ENCODE results near the gene AMIGO3. TPM values are rescaled to one million over a fixed set of nuclear protein-coding genes. Genes with fewer than 3 reads are reported as not detected.
A peak's percentile ranks its signal among the peaks of the same experiment; 100 is the strongest.
"Not testable (repeated sequence)": the region's sequence is repeated elsewhere in the genome, so short reads cannot be mapped to it uniquely, and the experiment has no call there.

The AMIGO3 gene
- total and polyA plus RNA-seq, 2 donors (not counting 1 experiment from before 2014, with no cell fraction given): 11.1 TPM; not detected in 1

GRCh38 chr3:49686346-49686745, 33.1 kb downstream of the AMIGO3 start:
- H3K4me1 Mint-ChIP-seq: peaks cover 36% of the 10 kb centered on the region
- peaks cover 0 to 18% of the 10 kb centered on the region in 2 experiments for H3K36me3 ChIP-seq (replicated peaks in 1 of 2; ENCODE audit: control extremely low read depth in 1 of 2, control insufficient read depth in 1 of 2, extremely low read depth in 1 of 2, insufficient read depth in 2 of 2, low read length in 1 of 2)
- WGBS (ENCODE audit: insufficient coverage): 4% methylated on average over 20 of the region's 29 CpGs
- DNase-seq (peak; percentile 54), ATAC-seq (ENCODE audit: low read depth) (peak; percentile 18)
- POLR2A ChIA-PET; intact Hi-C loops (cut with micrococcal nuclease); H4K20me1 ChIP-seq (ENCODE audit: control insufficient read depth, insufficient read depth, low read length, poor library complexity, severe bottlenecking); H3K9me3 ChIP-seq (ENCODE audit: control extremely low read depth in 1 of 3, control insufficient read depth in 2 of 3, insufficient read depth in 1 of 3, low read length in 2 of 3); H3K9me3 Mint-ChIP-seq (ENCODE audit: insufficient read depth); H3K27me3 Mint-ChIP-seq; H3K27ac ChIP-seq (ENCODE audit: low read length in 2 of 2); H3K4me2 ChIP-seq (replicated peaks; ENCODE audit: low read depth, low read length, poor library complexity, severe bottlenecking); CTCF ChIA-PET: not testable (repeated sequence)
- H3K4me3 ChIP-seq (ENCODE audit: control extremely low read depth in 1 of 5, extremely low read depth in 1 of 5, insufficient read depth in 1 of 5, low read depth in 2 of 5, low read length in 4 of 5): peak overlapping the region in 4 of 5 experiments; percentile 28 to 57 (median 40)
- H3K4me1 ChIP-seq (ENCODE audit: control insufficient read depth in 2 of 2, insufficient read depth in 2 of 2, low read length in 2 of 2): peaks cover 16 to 36% of the 10 kb centered on the region in 2 donors
- peak overlapping the region; percentile 53 for H3K27ac Mint-ChIP-seq
- peaks cover 20% of the 10 kb centered on the region for H3K79me2 ChIP-seq (ENCODE audit: control insufficient read depth, insufficient read depth, low read length)
- H3K9ac ChIP-seq (ENCODE audit: low read length): peak overlapping the region; percentile 55
- H2AFZ ChIP-seq (ENCODE audit: insufficient read depth, low read depth, low read length, poor library complexity, severe bottlenecking): peak overlapping the region; percentile 64
- H3K27me3 ChIP-seq (replicated peaks in 1 of 4; ENCODE audit: control extremely low read depth in 1 of 4, control insufficient read depth in 3 of 4, insufficient read depth in 4 of 4, low read length in 3 of 4): peaks cover 0 to 13% (median 0%) of the 10 kb centered on the region in 4 experiments
- H3K4me3 Mint-ChIP-seq: peak overlapping the region; percentile 97

GRCh38 chr3:49685846-49686245, 33.6 kb downstream of the AMIGO3 start:
- DNase-seq; H3K27me3 Mint-ChIP-seq; H3K27ac Mint-ChIP-seq; H4K20me1 ChIP-seq (ENCODE audit: control insufficient read depth, insufficient read depth, low read length, poor library complexity, severe bottlenecking); CTCF ChIA-PET; H3K9me3 Mint-ChIP-seq (ENCODE audit: insufficient read depth); H3K9ac ChIP-seq (ENCODE audit: low read length); intact Hi-C loops (cut with micrococcal nuclease); H3K27ac ChIP-seq (ENCODE audit: low read length in 2 of 2); POLR2A ChIA-PET; H3K4me3 ChIP-seq (ENCODE audit: control extremely low read depth in 1 of 5, extremely low read depth in 1 of 5, insufficient read depth in 1 of 5, low read depth in 2 of 5, low read length in 4 of 5); H2AFZ ChIP-seq (ENCODE audit: insufficient read depth, low read depth, low read length, poor library complexity, severe bottlenecking); ATAC-seq (ENCODE audit: low read depth); H3K9me3 ChIP-seq (ENCODE audit: control extremely low read depth in 1 of 3, control insufficient read depth in 2 of 3, insufficient read depth in 1 of 3, low read length in 2 of 3): not testable (repeated sequence)
- Histone ChIP-seq H3K4me1 (ENCODE audit: control insufficient read depth in 2 of 2, insufficient read depth in 2 of 2, low read length in 2 of 2) (peaks cover 16 to 33% of the 10 kb centered on the region in 2 donors), H3K36me3 (replicated peaks in 1 of 2; ENCODE audit: control extremely low read depth in 1 of 2, control insufficient read depth in 1 of 2, extremely low read depth in 1 of 2, insufficient read depth in 2 of 2, low read length in 1 of 2) (peaks cover 0 to 23% of the 10 kb centered on the region in 2 experiments), H3K79me2 (ENCODE audit: control insufficient read depth, insufficient read depth, low read length) (peaks cover 15% of the 10 kb centered on the region), H3K4me2 (replicated peaks; ENCODE audit: low read depth, low read length, poor library complexity, severe bottlenecking) (peak overlapping the region; percentile 15), H3K27me3 (replicated peaks in 1 of 4; ENCODE audit: control extremely low read depth in 1 of 4, control insufficient read depth in 3 of 4, insufficient read depth in 4 of 4, low read length in 3 of 4) (peaks cover 0 to 13% (median 0%) of the 10 kb centered on the region in 4 experiments)
- Mint-ChIP-seq H3K4me1 (peaks cover 32% of the 10 kb centered on the region), H3K4me3 (peak overlapping the region; percentile 83)
- 36% methylated on average over 28 of the region's 36 CpGs for WGBS (ENCODE audit: insufficient coverage)

- intact Hi-C loops (cut with micrococcal nuclease); CTCF ChIA-PET; DNase-seq; H3K9me3 ChIP-seq (ENCODE audit: control extremely low read depth in 1 of 3, control insufficient read depth in 2 of 3, insufficient read depth in 1 of 3, low read length in 2 of 3); H3K27ac ChIP-seq (ENCODE audit: low read length in 2 of 2); H3K27me3 Mint-ChIP-seq; H3K9me3 Mint-ChIP-seq (ENCODE audit: insufficient read depth); H4K20me1 ChIP-seq (ENCODE audit: control insufficient read depth, insufficient read depth, low read length, poor library complexity, severe bottlenecking); H2AFZ ChIP-seq (ENCODE audit: insufficient read depth, low read depth, low read length, poor library complexity, severe bottlenecking); H3K79me2 ChIP-seq (ENCODE audit: control insufficient read depth, insufficient read depth, low read length); ATAC-seq (ENCODE audit: low read depth); H3K4me3 ChIP-seq (ENCODE audit: control extremely low read depth in 1 of 5, extremely low read depth in 1 of 5, insufficient read depth in 1 of 5, low read depth in 2 of 5, low read length in 4 of 5); H3K27ac Mint-ChIP-seq; H3K4me2 ChIP-seq (replicated peaks; ENCODE audit: low read depth, low read length, poor library complexity, severe bottlenecking); H3K9ac ChIP-seq (ENCODE audit: low read length); POLR2A ChIA-PET: not testable (repeated sequence)
- peak overlapping the region; percentile 60 for H3K4me3 Mint-ChIP-seq
- Histone ChIP-seq H3K4me1 (ENCODE audit: control insufficient read depth in 2 of 2, insufficient read depth in 2 of 2, low read length in 2 of 2) (peaks cover 12 to 26% of the 10 kb centered on the region in 2 donors), H3K27me3 (replicated peaks in 1 of 4; ENCODE audit: control extremely low read depth in 1 of 4, control insufficient read depth in 3 of 4, insufficient read depth in 4 of 4, low read length in 3 of 4) (peaks cover 0 to 13% (median 0%) of the 10 kb centered on the region in 4 experiments), H3K36me3 (replicated peaks in 1 of 2; ENCODE audit: control extremely low read depth in 1 of 2, control insufficient read depth in 1 of 2, extremely low read depth in 1 of 2, insufficient read depth in 2 of 2, low read length in 1 of 2) (peaks cover 0 to 31% of the 10 kb centered on the region in 2 experiments)
- H3K4me1 Mint-ChIP-seq: peaks cover 25% of the 10 kb centered on the region
- WGBS (ENCODE audit: insufficient coverage): 100% methylated on average over 1 of the region's 10 CpGs
Observed at GRCh38 chr3:49685103-49685502, 34.4 kb downstream of the AMIGO3 start.

- H3K27me3 ChIP-seq (replicated peaks in 1 of 4; ENCODE audit: control extremely low read depth in 1 of 4, control insufficient read depth in 3 of 4, insufficient read depth in 4 of 4, low read length in 3 of 4): peaks cover 0 to 13% (median 0%) of the 10 kb centered on the region in 4 experiments
- DNase-seq; ATAC-seq (ENCODE audit: low read depth); H3K9me3 ChIP-seq (ENCODE audit: control extremely low read depth in 1 of 3, control insufficient read depth in 2 of 3, insufficient read depth in 1 of 3, low read length in 2 of 3); H3K4me3 ChIP-seq (ENCODE audit: control extremely low read depth in 1 of 5, extremely low read depth in 1 of 5, insufficient read depth in 1 of 5, low read depth in 2 of 5, low read length in 4 of 5); H3K27ac Mint-ChIP-seq; intact Hi-C loops (cut with micrococcal nuclease); H3K27me3 Mint-ChIP-seq; CTCF ChIA-PET; H3K4me2 ChIP-seq (replicated peaks; ENCODE audit: low read depth, low read length, poor library complexity, severe bottlenecking); H3K27ac ChIP-seq (ENCODE audit: low read length in 2 of 2); H3K4me3 Mint-ChIP-seq; POLR2A ChIA-PET; H2AFZ ChIP-seq (ENCODE audit: insufficient read depth, low read depth, low read length, poor library complexity, severe bottlenecking); H3K9me3 Mint-ChIP-seq (ENCODE audit: insufficient read depth); H3K79me2 ChIP-seq (ENCODE audit: control insufficient read depth, insufficient read depth, low read length); H3K9ac ChIP-seq (ENCODE audit: low read length); H4K20me1 ChIP-seq (ENCODE audit: control insufficient read depth, insufficient read depth, low read length, poor library complexity, severe bottlenecking): not testable (repeated sequence)
- WGBS (ENCODE audit: insufficient coverage): no CpG with 5 or more reads among the region's 2 CpGs
- H3K4me1 ChIP-seq (ENCODE audit: control insufficient read depth in 2 of 2, insufficient read depth in 2 of 2, low read length in 2 of 2): peaks cover 9 to 21% of the 10 kb centered on the region in 2 donors
- H3K4me1 Mint-ChIP-seq: peaks cover 19% of the 10 kb centered on the region
- H3K36me3 ChIP-seq (replicated peaks in 1 of 2; ENCODE audit: control extremely low read depth in 1 of 2, control insufficient read depth in 1 of 2, extremely low read depth in 1 of 2, insufficient read depth in 2 of 2, low read length in 1 of 2): peaks cover 0 to 37% of the 10 kb centered on the region in 2 experiments
Observed at GRCh38 chr3:49684453-49684852, 35.0 kb downstream of the AMIGO3 start.

Data from B cell (primary cell).